ENCODE data around the gene PHRF1. TPM values are rescaled to one million over a fixed set of nuclear protein-coding genes. Genes with fewer than 3 reads are reported as not detected.

PHRF1 gene
- total and polyA plus RNA-seq, 9 of the 15 experiments (the other 6 are each of a cell fraction or from before 2014, with no cell fraction given), result 0.07 to 37.2 (median 7.7) TPM

DNA sequence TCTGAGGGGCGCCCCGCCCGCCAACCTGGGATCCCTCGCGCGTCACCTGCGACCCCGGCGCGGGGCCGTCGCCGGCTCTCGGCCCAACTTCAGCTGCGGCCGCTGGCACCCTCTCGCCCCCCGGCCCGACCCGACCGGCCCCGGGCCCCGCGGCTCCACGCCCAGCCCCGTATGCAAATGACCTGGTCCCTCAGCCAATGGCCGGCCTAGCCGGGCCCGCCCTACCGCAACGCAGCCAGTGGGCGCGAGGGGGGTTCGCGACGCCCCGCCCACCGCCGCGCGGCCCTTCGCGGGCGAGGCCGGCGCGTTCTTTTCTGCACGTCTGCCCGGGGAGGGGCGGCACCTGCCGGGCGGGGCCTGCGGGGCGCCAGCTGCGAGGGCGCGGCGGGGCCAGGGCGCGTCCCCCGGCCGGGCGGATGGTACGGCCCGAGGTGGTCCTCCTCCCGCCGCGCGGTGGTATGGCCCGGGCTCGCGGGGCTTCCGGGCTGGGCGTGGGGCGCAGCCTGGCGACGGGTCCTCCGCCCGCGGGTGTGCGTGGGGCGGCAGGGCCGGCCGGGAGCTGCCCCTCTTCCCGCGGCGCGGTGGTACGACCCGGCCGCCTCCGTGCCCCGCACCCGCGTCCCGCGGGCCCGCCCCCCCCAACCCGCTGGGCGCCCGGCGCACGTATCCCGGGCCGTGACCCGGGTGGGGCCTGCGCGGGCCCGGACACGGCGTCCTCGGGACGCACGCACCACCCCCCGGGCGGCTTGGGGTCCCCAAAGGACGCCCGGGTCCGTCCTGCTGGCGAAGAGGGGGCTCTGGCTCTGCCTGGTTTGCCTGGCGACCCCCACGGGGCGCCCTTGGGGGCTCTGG lies 7.7 kb upstream of the PHRF1 start (continued):
- TF ChIP-seq, protein P1, sequence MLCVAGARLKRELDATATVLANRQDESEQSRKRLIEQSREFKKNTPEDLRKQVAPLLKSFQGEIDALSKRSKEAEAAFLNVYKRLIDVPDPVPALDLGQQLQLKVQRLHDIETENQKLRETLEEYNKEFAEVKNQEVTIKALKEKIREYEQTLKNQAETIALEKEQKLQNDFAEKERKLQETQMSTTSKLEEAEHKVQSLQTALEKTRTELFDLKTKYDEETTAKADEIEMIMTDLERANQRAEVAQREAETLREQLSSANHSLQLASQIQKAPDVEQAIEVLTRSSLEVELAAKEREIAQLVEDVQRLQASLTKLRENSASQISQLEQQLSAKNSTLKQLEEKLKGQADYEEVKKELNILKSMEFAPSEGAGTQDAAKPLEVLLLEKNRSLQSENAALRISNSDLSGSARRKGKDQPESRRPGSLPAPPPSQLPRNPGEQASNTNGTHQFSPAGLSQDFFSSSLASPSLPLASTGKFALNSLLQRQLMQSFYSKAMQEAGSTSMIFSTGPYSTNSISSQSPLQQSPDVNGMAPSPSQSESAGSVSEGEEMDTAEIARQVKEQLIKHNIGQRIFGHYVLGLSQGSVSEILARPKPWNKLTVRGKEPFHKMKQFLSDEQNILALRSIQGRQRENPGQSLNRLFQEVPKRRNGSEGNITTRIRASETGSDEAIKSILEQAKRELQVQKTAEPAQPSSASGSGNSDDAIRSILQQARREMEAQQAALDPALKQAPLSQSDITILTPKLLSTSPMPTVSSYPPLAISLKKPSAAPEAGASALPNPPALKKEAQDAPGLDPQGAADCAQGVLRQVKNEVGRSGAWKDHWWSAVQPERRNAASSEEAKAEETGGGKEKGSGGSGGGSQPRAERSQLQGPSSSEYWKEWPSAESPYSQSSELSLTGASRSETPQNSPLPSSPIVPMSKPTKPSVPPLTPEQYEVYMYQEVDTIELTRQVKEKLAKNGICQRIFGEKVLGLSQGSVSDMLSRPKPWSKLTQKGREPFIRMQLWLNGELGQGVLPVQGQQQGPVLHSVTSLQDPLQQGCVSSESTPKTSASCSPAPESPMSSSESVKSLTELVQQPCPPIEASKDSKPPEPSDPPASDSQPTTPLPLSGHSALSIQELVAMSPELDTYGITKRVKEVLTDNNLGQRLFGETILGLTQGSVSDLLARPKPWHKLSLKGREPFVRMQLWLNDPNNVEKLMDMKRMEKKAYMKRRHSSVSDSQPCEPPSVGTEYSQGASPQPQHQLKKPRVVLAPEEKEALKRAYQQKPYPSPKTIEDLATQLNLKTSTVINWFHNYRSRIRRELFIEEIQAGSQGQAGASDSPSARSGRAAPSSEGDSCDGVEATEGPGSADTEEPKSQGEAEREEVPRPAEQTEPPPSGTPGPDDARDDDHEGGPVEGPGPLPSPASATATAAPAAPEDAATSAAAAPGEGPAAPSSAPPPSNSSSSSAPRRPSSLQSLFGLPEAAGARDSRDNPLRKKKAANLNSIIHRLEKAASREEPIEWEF (CRISPR knock-in tag; IDR thresholded peaks at IDR 0.05), result no peak
- TF ChIP-seq ZNF384 (IDR thresholded peaks at IDR 0.05; ENCODE audit: low read depth, low read length) (no peak), DMBX1 (CRISPR knock-in tag; IDR thresholded peaks at IDR 0.05; ENCODE audit: borderline replicate concordance) (no peak)
- TF ChIP-seq, protein P2, sequence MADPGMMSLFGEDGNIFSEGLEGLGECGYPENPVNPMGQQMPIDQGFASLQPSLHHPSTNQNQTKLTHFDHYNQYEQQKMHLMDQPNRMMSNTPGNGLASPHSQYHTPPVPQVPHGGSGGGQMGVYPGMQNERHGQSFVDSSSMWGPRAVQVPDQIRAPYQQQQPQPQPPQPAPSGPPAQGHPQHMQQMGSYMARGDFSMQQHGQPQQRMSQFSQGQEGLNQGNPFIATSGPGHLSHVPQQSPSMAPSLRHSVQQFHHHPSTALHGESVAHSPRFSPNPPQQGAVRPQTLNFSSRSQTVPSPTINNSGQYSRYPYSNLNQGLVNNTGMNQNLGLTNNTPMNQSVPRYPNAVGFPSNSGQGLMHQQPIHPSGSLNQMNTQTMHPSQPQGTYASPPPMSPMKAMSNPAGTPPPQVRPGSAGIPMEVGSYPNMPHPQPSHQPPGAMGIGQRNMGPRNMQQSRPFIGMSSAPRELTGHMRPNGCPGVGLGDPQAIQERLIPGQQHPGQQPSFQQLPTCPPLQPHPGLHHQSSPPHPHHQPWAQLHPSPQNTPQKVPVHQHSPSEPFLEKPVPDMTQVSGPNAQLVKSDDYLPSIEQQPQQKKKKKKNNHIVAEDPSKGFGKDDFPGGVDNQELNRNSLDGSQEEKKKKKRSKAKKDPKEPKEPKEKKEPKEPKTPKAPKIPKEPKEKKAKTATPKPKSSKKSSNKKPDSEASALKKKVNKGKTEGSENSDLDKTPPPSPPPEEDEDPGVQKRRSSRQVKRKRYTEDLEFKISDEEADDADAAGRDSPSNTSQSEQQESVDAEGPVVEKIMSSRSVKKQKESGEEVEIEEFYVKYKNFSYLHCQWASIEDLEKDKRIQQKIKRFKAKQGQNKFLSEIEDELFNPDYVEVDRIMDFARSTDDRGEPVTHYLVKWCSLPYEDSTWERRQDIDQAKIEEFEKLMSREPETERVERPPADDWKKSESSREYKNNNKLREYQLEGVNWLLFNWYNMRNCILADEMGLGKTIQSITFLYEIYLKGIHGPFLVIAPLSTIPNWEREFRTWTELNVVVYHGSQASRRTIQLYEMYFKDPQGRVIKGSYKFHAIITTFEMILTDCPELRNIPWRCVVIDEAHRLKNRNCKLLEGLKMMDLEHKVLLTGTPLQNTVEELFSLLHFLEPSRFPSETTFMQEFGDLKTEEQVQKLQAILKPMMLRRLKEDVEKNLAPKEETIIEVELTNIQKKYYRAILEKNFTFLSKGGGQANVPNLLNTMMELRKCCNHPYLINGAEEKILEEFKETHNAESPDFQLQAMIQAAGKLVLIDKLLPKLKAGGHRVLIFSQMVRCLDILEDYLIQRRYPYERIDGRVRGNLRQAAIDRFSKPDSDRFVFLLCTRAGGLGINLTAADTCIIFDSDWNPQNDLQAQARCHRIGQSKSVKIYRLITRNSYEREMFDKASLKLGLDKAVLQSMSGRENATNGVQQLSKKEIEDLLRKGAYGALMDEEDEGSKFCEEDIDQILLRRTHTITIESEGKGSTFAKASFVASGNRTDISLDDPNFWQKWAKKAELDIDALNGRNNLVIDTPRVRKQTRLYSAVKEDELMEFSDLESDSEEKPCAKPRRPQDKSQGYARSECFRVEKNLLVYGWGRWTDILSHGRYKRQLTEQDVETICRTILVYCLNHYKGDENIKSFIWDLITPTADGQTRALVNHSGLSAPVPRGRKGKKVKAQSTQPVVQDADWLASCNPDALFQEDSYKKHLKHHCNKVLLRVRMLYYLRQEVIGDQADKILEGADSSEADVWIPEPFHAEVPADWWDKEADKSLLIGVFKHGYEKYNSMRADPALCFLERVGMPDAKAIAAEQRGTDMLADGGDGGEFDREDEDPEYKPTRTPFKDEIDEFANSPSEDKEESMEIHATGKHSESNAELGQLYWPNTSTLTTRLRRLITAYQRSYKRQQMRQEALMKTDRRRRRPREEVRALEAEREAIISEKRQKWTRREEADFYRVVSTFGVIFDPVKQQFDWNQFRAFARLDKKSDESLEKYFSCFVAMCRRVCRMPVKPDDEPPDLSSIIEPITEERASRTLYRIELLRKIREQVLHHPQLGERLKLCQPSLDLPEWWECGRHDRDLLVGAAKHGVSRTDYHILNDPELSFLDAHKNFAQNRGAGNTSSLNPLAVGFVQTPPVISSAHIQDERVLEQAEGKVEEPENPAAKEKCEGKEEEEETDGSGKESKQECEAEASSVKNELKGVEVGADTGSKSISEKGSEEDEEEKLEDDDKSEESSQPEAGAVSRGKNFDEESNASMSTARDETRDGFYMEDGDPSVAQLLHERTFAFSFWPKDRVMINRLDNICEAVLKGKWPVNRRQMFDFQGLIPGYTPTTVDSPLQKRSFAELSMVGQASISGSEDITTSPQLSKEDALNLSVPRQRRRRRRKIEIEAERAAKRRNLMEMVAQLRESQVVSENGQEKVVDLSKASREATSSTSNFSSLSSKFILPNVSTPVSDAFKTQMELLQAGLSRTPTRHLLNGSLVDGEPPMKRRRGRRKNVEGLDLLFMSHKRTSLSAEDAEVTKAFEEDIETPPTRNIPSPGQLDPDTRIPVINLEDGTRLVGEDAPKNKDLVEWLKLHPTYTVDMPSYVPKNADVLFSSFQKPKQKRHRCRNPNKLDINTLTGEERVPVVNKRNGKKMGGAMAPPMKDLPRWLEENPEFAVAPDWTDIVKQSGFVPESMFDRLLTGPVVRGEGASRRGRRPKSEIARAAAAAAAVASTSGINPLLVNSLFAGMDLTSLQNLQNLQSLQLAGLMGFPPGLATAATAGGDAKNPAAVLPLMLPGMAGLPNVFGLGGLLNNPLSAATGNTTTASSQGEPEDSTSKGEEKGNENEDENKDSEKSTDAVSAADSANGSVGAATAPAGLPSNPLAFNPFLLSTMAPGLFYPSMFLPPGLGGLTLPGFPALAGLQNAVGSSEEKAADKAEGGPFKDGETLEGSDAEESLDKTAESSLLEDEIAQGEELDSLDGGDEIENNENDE (IDR thresholded peaks at IDR 0.05; ENCODE audit: low read depth, low read length), result no peak

Data from K562 (cell line).